ENCODE data around the gene FHOD1.

FHOD1 gene

DNA sequence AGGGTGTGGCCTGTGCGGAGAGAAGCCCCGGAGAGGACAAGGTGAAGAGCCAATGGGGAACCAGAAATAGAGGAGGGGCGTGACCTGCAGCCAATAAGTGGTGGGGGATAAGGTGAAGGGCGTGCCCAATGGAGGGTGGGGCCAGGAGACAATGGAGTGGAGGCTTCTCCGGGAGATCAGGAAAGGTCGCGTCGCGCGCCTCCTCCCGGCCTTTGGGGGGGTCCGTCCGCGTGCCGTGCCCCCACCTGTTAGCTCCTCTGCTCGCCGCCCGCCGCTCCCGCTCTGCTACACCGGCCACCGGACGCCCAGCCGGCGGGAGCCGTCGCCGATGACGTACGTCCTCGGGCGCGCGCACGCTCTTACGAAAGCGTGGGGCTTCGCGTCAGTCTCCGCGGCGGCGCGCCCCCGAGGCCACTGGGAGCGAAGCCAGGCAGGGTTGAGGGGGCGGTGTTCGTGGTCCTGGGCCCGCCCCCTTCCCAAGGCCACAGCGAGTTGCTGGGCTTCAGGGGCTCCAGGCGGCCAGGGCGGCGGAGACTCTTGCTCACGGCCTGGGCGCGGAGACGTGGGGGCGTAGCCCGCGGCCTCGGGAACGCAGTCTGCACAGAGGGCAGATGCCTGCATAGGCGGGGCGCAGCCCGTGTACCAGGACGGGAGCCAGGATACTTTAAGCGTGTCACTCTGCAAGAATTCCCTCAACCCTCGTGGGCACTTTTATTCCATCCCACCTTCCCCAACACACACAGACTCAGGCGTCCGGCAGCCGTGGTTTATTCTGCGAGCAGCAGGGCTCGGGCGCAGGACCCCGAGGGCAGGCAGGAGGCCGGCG is 63.4 kb downstream of the FHOD1 start, which contains the start of gene MATCAP1 (continued):
- TF ChIP-seq, protein P1, sequence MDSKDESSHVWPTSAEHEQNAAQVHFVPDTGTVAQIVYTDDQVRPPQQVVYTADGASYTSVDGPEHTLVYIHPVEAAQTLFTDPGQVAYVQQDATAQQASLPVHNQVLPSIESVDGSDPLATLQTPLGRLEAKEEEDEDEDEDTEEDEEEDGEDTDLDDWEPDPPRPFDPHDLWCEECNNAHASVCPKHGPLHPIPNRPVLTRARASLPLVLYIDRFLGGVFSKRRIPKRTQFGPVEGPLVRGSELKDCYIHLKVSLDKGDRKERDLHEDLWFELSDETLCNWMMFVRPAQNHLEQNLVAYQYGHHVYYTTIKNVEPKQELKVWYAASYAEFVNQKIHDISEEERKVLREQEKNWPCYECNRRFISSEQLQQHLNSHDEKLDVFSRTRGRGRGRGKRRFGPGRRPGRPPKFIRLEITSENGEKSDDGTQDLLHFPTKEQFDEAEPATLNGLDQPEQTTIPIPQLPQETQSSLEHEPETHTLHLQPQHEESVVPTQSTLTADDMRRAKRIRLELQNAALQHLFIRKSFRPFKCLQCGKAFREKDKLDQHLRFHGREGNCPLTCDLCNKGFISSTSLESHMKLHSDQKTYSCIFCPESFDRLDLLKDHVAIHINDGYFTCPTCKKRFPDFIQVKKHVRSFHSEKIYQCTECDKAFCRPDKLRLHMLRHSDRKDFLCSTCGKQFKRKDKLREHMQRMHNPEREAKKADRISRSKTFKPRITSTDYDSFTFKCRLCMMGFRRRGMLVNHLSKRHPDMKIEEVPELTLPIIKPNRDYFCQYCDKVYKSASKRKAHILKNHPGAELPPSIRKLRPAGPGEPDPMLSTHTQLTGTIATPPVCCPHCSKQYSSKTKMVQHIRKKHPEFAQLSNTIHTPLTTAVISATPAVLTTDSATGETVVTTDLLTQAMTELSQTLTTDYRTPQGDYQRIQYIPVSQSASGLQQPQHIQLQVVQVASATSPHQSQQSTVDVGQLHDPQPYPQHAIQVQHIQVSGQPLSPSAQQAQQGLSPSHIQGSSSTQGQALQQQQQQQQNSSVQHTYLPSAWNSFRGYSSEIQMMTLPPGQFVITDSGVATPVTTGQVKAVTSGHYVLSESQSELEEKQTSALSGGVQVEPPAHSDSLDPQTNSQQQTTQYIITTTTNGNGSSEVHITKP (tag by site-specific recombination; IDR thresholded peaks at IDR 0.05): peak; percentile 37
- TF ChIP-seq ZNF777 (tag by site-specific recombination; IDR thresholded peaks at IDR 0.05; ENCODE audit: borderline replicate concordance) (no peak), SP3 (tag by site-specific recombination; IDR thresholded peaks at IDR 0.05) (peak; percentile 94), KLF9 (tag by site-specific recombination; IDR thresholded peaks at IDR 0.05; ENCODE audit: low read depth) (peak; percentile 96), GFI1B (tag by site-specific recombination; IDR thresholded peaks at IDR 0.05) (no peak), ZXDB (tag by site-specific recombination; IDR thresholded peaks at IDR 0.05) (peak; percentile 83), ZBTB8A (tag by site-specific recombination; IDR thresholded peaks at IDR 0.05) (peak; percentile 94), ZNF266 (tag by site-specific recombination; IDR thresholded peaks at IDR 0.05; ENCODE audit: low read depth) (no peak), ZNF560 (tag by site-specific recombination; IDR thresholded peaks at IDR 0.05; ENCODE audit: borderline replicate concordance) (no peak), ELK4 (IDR thresholded peaks at IDR 0.05; ENCODE audit: borderline replicate concordance, low read depth, low read length) (no peak), ZNF692 (tag by site-specific recombination; IDR thresholded peaks at IDR 0.05) (peak; percentile 84; the same call in 1 of the 2 replicates), KLF8 (tag by site-specific recombination; IDR thresholded peaks at IDR 0.05) (peak; percentile 92), PRDM4 (tag by site-specific recombination; IDR thresholded peaks at IDR 0.05) (peak; percentile 8; the same call in 1 of the 2 replicates), EGR2 (tag by site-specific recombination; IDR thresholded peaks at IDR 0.05; ENCODE audit: low read depth) (peak; percentile 87), OVOL3 (tag by site-specific recombination; IDR thresholded peaks at IDR 0.05) (no peak), ZNF610 (tag by site-specific recombination; IDR thresholded peaks at IDR 0.05; ENCODE audit: borderline replicate concordance) (no peak; the same call in 1 of the 2 replicates), ZNF202 (tag by site-specific recombination; IDR thresholded peaks at IDR 0.05; ENCODE audit: borderline replicate concordance) (no peak), ZNF223 (tag by site-specific recombination; IDR thresholded peaks at IDR 0.05) (no peak), ZNF785 (tag by site-specific recombination; IDR thresholded peaks at IDR 0.05) (no peak), ZNF660 (tag by site-specific recombination; IDR thresholded peaks at IDR 0.05) (peak; percentile 61; the same call in 1 of the 2 replicates), ZNF629 (tag by site-specific recombination; IDR thresholded peaks at IDR 0.05) (peak; percentile 98), ZNF184 (tag by site-specific recombination; IDR thresholded peaks at IDR 0.05) (no peak), ZFHX2 (tag by site-specific recombination; conservative IDR thresholded peaks at IDR 0.05) (peak; percentile 86)
- TF ChIP-seq, protein P2, sequence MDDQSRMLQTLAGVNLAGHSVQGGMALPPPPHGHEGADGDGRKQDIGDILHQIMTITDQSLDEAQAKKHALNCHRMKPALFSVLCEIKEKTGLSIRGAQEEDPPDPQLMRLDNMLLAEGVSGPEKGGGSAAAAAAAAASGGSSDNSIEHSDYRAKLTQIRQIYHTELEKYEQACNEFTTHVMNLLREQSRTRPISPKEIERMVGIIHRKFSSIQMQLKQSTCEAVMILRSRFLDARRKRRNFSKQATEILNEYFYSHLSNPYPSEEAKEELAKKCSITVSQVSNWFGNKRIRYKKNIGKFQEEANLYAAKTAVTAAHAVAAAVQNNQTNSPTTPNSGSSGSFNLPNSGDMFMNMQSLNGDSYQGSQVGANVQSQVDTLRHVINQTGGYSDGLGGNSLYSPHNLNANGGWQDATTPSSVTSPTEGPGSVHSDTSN (CRISPR knock-in tag; IDR thresholded peaks at IDR 0.05): no peak
- TF ChIP-seq, protein P3, sequence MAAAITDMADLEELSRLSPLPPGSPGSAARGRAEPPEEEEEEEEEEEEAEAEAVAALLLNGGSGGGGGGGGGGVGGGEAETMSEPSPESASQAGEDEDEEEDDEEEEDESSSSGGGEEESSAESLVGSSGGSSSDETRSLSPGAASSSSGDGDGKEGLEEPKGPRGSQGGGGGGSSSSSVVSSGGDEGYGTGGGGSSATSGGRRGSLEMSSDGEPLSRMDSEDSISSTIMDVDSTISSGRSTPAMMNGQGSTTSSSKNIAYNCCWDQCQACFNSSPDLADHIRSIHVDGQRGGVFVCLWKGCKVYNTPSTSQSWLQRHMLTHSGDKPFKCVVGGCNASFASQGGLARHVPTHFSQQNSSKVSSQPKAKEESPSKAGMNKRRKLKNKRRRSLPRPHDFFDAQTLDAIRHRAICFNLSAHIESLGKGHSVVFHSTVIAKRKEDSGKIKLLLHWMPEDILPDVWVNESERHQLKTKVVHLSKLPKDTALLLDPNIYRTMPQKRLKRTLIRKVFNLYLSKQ (tag by site-specific recombination; IDR thresholded peaks at IDR 0.05; ENCODE audit: borderline replicate concordance): no peak

Data from HEK293 (cell line).